Mesothelial cell of epicardium (in vitro differentiated cells): Measurements from ENCODE around the gene FGGY. TPM values are rescaled to one million over a fixed set of nuclear protein-coding genes. Genes with fewer than 3 reads are reported as not detected.

Experiments used
- DNase-seq, 2 experiments: peaks; one replicate each; pipeline ENCODE4 v3.0.0; 2021; ENCODE audit warnings: low spot score in 2 of 2; ENCODE audit not compliant: unreplicated experiment in 2 of 2
- H3K27ac Mint-ChIP-seq: 2 replicates; pipeline ENCODE4 v1.8.0; 2021; ENCODE audit warnings: mixed read lengths
- H3K27me3 Mint-ChIP-seq: 2 replicates; pipeline ENCODE4 v1.8.0; 2021; ENCODE audit warnings: low read depth, mixed read lengths
- H3K36me3 Mint-ChIP-seq: 2 replicates; pipeline ENCODE4 v1.8.0; 2021; ENCODE audit warnings: mixed read lengths
- H3K4me1 Mint-ChIP-seq: 2 replicates; pipeline ENCODE4 v1.8.0; 2021; ENCODE audit warnings: mixed read lengths
- H3K4me3 Mint-ChIP-seq: 2 replicates; pipeline ENCODE4 v1.8.0; 2021; ENCODE audit warnings: mild to moderate bottlenecking, moderate library complexity, mixed read lengths
- H3K9me3 Mint-ChIP-seq: 2 replicates; pipeline ENCODE4 v1.8.0; 2021; ENCODE audit warnings: mixed read lengths
- total RNA-seq: library from RNA; stranded (reverse); gene quantifications from 3 replicates; pipeline ENCODE4 v1.2.1, GENCODE V29; 2021
- TF ChIP-seq, protein P1 (sequence below): fragments of 200-600 bp; sonication (generic); IDR thresholded peaks from one replicate; pipeline ENCODE4 v1.5.0; 2021; ENCODE audit warnings: antibody characterized with exemption; ENCODE audit not compliant: unreplicated experiment

FGGY gene
- total RNA-seq, 1 donor from 2014 or later, result 21.8 TPM

- Mint-ChIP-seq H3K27ac (no peak overlapping the region), H3K9me3 (no peaks in the 10 kb centered on the region)
Observed at GRCh38 chr1:59541891-59542290, 245.0 kb downstream of the FGGY start.

DNA sequence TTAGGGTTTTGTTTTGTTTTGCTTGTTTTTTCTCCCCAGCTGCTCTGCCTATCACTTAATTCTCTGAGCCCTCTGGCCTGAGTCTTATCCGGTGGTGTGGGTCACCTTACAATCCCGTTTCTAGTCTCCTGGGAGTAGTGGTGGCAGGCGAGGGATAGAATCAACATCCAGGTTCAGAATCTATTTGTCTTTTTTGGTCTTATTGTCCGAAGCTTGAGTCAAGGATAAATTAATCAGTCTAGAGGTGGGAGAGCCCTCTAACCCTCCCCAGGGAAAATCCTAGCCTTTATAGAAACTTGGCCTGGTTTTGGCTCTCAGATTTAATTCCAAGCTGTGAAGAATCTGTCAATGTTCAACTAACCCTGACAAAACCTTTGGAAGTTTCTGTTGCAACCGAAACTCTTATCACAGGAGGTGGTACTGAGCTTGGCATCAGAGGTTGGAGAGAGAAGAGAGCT lies 246.3 kb downstream of the FGGY start:
- DNase-seq, result no peak
- no peaks in the 10 kb centered on the region for H3K9me3 Mint-ChIP-seq
- TF ChIP-seq, protein P1, sequence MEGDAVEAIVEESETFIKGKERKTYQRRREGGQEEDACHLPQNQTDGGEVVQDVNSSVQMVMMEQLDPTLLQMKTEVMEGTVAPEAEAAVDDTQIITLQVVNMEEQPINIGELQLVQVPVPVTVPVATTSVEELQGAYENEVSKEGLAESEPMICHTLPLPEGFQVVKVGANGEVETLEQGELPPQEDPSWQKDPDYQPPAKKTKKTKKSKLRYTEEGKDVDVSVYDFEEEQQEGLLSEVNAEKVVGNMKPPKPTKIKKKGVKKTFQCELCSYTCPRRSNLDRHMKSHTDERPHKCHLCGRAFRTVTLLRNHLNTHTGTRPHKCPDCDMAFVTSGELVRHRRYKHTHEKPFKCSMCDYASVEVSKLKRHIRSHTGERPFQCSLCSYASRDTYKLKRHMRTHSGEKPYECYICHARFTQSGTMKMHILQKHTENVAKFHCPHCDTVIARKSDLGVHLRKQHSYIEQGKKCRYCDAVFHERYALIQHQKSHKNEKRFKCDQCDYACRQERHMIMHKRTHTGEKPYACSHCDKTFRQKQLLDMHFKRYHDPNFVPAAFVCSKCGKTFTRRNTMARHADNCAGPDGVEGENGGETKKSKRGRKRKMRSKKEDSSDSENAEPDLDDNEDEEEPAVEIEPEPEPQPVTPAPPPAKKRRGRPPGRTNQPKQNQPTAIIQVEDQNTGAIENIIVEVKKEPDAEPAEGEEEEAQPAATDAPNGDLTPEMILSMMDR, result no peak
- H3K27me3 Mint-ChIP-seq, result no peaks in the 10 kb centered on the region
- H3K4me3 Mint-ChIP-seq, result no peak overlapping the region
- H3K27ac Mint-ChIP-seq, result peak overlapping the region; percentile 76
- no peaks in the 10 kb centered on the region for H3K36me3 Mint-ChIP-seq
- peaks cover 35% of the 10 kb centered on the region for H3K4me1 Mint-ChIP-seq

More at GRCh38 chr1:59541891-59542290, 245.0 kb downstream of the FGGY start:
- TF ChIP-seq, protein P1, result no peak
- DNase-seq, result no peak
- no peak overlapping the region for H3K4me3 Mint-ChIP-seq
- H3K36me3 Mint-ChIP-seq, result peaks cover 2% of the 10 kb centered on the region
- no peaks in the 10 kb centered on the region for H3K27me3 Mint-ChIP-seq
- H3K4me1 Mint-ChIP-seq, result peaks cover 35% of the 10 kb centered on the region

GRCh38 chr1:59544615-59545293 lies 247.9 kb downstream of the FGGY start:
- H3K4me3 Mint-ChIP-seq, result no peak overlapping the region
- TF ChIP-seq, protein P1, result no peak
- peak overlapping the region; percentile 14 for H3K27ac Mint-ChIP-seq

DNA sequence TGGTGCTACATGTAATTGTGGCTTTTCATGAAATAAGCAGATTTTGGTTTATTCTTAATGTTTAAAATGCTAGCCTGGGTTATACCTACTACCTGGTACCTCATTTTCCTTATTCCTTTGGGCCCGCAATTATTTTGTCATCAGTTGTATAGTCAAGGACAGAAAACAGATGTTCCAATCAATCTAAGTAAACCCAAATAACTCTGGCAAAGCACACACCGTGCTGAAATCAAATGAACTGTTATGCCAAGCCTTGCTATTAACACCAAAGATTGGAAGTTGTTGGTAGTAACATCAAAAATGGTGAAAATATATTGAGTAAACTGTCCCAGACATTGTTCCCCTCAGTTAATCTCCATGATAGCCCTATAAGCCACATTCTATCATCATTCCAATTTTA lies 248.9 kb downstream of the FGGY start:
- Mint-ChIP-seq H3K4me1 (peaks cover 51% of the 10 kb centered on the region), H3K27me3 (no peaks in the 10 kb centered on the region), H3K27ac (no peak overlapping the region), H3K4me3 (no peak overlapping the region), H3K9me3 (no peaks in the 10 kb centered on the region), H3K36me3 (no peaks in the 10 kb centered on the region)
- DNase-seq, result no peak
- TF ChIP-seq, protein P1, result no peak

More at GRCh38 chr1:59544615-59545293, 247.9 kb downstream of the FGGY start:
- DNase-seq, result no peak
- no peaks in the 10 kb centered on the region for H3K27me3 Mint-ChIP-seq
- H3K4me1 Mint-ChIP-seq, result peaks cover 41% of the 10 kb centered on the region
- no peaks in the 10 kb centered on the region for H3K36me3 Mint-ChIP-seq
- no peaks in the 10 kb centered on the region for H3K9me3 Mint-ChIP-seq

DNA sequence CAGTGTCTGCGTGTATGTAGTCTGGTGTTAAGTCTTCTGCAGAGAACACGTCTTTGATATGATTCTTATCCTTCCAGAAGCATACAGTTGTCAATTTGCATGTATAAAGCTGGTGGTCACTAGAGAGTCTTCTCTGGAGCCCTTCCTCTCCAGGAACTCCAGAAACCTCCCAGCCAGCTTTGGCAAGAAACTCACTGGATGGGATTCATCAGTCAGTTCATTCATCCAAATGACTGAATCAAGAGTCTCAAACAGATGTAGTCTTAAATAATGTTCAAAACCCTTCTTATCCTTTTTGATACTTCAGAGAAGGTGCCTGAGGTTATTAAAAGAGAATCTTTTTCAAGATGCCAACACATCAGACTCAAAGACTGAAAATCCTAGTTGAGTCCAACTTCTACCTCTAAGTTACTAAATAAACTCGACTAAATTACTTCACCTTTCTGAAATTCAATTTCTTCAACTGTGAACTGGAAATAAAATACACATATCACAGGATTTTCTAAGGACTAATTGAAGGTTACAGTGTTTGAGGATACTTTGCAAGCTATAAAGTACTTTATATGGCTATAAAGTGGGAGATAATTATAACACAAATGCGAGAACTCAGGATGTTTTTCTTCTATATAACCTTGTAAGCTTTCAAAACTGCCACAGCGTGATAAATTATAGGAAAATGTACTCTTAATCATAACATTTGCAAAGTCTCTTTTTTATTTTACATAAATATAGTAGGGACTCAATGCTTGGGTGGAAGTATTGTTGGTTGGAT lies 252.4 kb downstream of the FGGY start:
- Mint-ChIP-seq H3K4me3 (no peak overlapping the region), H3K36me3 (no peaks in the 10 kb centered on the region), H3K27ac (peak overlapping the region; percentile 61), H3K27me3 (no peaks in the 10 kb centered on the region), H3K4me1 (peaks cover 64% of the 10 kb centered on the region), H3K9me3 (no peaks in the 10 kb centered on the region)
- DNase-seq, result no peak
- TF ChIP-seq, protein P1, result no peak
